Panc1 (cell line): ENCODE results near the gene STAP1.

Experiments used
- POLR2AphosphoS5 ChIP-seq: IDR thresholded peaks from 2 replicates; pipeline ENCODE4 v1.6.1; 2012; ENCODE audit warnings: mild to moderate bottlenecking, low read depth, low read length, moderate library complexity
- SIN3A ChIP-seq: IDR thresholded peaks from 2 replicates; pipeline ENCODE4 v1.6.1; 2012; ENCODE audit warnings: low read depth, mild to moderate bottlenecking, low read length, moderate library complexity, borderline replicate concordance; ENCODE audit not compliant: insufficient read depth
- TCF7L2 ChIP-seq: IDR thresholded peaks from 2 replicates; pipeline ENCODE4 v1.6.1; 2011; ENCODE audit warnings: mild to moderate bottlenecking, low read depth, low read length, inconsistent platforms
- TF ChIP-seq, protein P1 (sequence below): fragments of 450-650 bp; IDR thresholded peaks from 2 replicates; pipeline ENCODE4 v1.5.1; 2017; ENCODE audit warnings: mild to moderate bottlenecking
- TF ChIP-seq, protein P2 (sequence below), 2 experiments: IDR thresholded peaks; 2 replicates each; pipeline ENCODE4 v1.6.1; 2011 to 2012; ENCODE audit warnings: low read depth in 2 of 2, control low read depth in 1 of 2, low read length in 1 of 2, mild to moderate bottlenecking in 1 of 2, moderate library complexity in 1 of 2; ENCODE audit not compliant: insufficient read depth in 1 of 2

DNA sequence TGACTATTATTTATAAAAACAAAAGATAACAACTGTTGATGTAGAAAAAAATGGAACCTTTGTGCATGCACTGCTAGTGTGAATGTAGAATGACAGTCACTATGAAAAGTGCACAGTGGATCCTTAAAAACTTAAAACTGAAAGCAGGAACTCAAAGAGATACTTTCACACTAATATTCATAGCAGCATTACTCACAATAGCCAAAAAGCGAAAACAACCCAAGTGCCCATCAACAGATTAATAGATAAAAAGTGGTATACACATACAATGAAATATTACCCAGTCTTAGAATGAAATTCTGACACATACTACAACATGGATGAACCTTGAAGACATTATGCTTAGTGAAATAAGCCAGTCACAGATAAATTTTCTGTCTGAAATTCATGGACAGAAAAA is 37.0 kb upstream of the STAP1 start:
- TF ChIP-seq, protein P1, sequence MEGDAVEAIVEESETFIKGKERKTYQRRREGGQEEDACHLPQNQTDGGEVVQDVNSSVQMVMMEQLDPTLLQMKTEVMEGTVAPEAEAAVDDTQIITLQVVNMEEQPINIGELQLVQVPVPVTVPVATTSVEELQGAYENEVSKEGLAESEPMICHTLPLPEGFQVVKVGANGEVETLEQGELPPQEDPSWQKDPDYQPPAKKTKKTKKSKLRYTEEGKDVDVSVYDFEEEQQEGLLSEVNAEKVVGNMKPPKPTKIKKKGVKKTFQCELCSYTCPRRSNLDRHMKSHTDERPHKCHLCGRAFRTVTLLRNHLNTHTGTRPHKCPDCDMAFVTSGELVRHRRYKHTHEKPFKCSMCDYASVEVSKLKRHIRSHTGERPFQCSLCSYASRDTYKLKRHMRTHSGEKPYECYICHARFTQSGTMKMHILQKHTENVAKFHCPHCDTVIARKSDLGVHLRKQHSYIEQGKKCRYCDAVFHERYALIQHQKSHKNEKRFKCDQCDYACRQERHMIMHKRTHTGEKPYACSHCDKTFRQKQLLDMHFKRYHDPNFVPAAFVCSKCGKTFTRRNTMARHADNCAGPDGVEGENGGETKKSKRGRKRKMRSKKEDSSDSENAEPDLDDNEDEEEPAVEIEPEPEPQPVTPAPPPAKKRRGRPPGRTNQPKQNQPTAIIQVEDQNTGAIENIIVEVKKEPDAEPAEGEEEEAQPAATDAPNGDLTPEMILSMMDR, result no peak
- TF ChIP-seq POLR2AphosphoS5, result no peak
- no peak for TF ChIP-seq SIN3A
- TF ChIP-seq, protein P2, sequence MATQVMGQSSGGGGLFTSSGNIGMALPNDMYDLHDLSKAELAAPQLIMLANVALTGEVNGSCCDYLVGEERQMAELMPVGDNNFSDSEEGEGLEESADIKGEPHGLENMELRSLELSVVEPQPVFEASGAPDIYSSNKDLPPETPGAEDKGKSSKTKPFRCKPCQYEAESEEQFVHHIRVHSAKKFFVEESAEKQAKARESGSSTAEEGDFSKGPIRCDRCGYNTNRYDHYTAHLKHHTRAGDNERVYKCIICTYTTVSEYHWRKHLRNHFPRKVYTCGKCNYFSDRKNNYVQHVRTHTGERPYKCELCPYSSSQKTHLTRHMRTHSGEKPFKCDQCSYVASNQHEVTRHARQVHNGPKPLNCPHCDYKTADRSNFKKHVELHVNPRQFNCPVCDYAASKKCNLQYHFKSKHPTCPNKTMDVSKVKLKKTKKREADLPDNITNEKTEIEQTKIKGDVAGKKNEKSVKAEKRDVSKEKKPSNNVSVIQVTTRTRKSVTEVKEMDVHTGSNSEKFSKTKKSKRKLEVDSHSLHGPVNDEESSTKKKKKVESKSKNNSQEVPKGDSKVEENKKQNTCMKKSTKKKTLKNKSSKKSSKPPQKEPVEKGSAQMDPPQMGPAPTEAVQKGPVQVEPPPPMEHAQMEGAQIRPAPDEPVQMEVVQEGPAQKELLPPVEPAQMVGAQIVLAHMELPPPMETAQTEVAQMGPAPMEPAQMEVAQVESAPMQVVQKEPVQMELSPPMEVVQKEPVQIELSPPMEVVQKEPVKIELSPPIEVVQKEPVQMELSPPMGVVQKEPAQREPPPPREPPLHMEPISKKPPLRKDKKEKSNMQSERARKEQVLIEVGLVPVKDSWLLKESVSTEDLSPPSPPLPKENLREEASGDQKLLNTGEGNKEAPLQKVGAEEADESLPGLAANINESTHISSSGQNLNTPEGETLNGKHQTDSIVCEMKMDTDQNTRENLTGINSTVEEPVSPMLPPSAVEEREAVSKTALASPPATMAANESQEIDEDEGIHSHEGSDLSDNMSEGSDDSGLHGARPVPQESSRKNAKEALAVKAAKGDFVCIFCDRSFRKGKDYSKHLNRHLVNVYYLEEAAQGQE (IDR thresholded peaks at IDR 0.05; ENCODE audit: insufficient read depth in 1 of 2, low read depth in 2 of 2, low read length in 1 of 2), result no peak
- TF ChIP-seq TCF7L2, result no peak
